Cardiac muscle cell (in vitro differentiated cells and primary cell): ENCODE data around the gene BMAL1. TPM values are rescaled to one million over a fixed set of nuclear protein-coding genes. Genes with fewer than 3 reads are reported as not detected.

ENCODE experiments used
- DNase-seq, 2 donors: peaks; one replicate each; pipeline versions ENCODE4 v3.0.0 to v3.0.0-alpha.2; 2010 to 2017; ENCODE audit warnings: low read depth in 1 of 2, low spot score in 1 of 2
- H3K27ac ChIP-seq: fragments of 200-600 bp; sonication (generic); 2 replicates; pipeline ENCODE4 v1.5.1; 2016
- H3K27me3 ChIP-seq: fragments of 200-600 bp; sonication (generic); 2 replicates; pipeline ENCODE4 v1.6.0; 2016; ENCODE audit warnings: control low read depth
- H3K36me3 ChIP-seq: fragments of 200-600 bp; sonication (generic); 2 replicates; pipeline ENCODE4 v1.5.1; 2016; ENCODE audit warnings: control low read depth
- H3K4me1 ChIP-seq: fragments of 200-600 bp; sonication (generic); 2 replicates; pipeline ENCODE4 v1.8.1; 2017; ENCODE audit warnings: low read depth, mild to moderate bottlenecking, mixed run types
- H3K4me3 ChIP-seq: fragments of 200-600 bp; sonication (generic); 2 replicates; pipeline ENCODE4 v1.5.1; 2016; ENCODE audit warnings: mild to moderate bottlenecking
- H3K9me3 ChIP-seq: fragments of 200-600 bp; sonication (generic); 2 replicates; pipeline ENCODE4 v1.5.1; 2017; ENCODE audit warnings: low read depth, mild to moderate bottlenecking, control low read depth
- polyA plus RNA-seq: library from polyadenylated mRNA; unstranded; fragments of >200 nt; fragmentation: Nextera tagmentation; extraction: Ambion mirVana; gene quantifications from 2 replicates; pipeline ENCODE4 v1.2.1, GENCODE V29; 2016
- total RNA-seq: library from RNA; depleted of rRNA; stranded (reverse); fragments of >200 nt; gene quantifications from 2 replicates; pipeline ENCODE4 v1.2.3, GENCODE V29; 2016
- TF ChIP-seq, protein P1 (sequence below): IDR thresholded peaks from 2 replicates; pipeline ENCODE4 v1.5.1; 2012; ENCODE audit warnings: low read depth, mild to moderate bottlenecking, low read length

Gene BMAL1
- total and polyA plus RNA-seq, 2 experiments from 2014 or later: 3.9 to 12.4 TPM

DNA sequence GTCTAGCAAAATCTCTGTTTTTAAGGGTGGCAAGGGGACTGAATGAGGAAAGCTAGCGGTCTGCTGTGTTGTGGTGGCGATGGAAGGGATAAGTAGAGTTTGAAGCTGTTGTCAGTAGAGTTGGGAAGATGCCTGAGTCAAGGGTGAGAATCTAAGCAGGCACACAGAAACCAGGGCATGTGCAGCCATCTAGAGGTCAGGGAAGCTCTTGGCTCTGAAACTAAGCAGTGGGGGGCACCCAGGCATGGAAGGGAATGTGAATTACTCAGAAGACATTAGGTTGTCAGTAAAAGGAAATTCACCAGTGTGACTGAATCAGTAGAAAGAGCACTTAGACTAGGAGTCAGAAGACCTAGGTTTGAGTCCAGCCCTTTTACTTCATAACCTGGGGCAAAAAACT is 15.4 kb downstream of the BMAL1 start:
- Histone ChIP-seq H3K36me3 (no peaks in the 10 kb centered on the region), H3K9me3 (no peaks in the 10 kb centered on the region), H3K27ac (no peak overlapping the region), H3K4me1 (no peaks in the 10 kb centered on the region), H3K4me3 (no peak overlapping the region), H3K27me3 (no peaks in the 10 kb centered on the region)
- TF ChIP-seq, protein P1, sequence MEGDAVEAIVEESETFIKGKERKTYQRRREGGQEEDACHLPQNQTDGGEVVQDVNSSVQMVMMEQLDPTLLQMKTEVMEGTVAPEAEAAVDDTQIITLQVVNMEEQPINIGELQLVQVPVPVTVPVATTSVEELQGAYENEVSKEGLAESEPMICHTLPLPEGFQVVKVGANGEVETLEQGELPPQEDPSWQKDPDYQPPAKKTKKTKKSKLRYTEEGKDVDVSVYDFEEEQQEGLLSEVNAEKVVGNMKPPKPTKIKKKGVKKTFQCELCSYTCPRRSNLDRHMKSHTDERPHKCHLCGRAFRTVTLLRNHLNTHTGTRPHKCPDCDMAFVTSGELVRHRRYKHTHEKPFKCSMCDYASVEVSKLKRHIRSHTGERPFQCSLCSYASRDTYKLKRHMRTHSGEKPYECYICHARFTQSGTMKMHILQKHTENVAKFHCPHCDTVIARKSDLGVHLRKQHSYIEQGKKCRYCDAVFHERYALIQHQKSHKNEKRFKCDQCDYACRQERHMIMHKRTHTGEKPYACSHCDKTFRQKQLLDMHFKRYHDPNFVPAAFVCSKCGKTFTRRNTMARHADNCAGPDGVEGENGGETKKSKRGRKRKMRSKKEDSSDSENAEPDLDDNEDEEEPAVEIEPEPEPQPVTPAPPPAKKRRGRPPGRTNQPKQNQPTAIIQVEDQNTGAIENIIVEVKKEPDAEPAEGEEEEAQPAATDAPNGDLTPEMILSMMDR: no peak
- no peak for DNase-seq

DNA sequence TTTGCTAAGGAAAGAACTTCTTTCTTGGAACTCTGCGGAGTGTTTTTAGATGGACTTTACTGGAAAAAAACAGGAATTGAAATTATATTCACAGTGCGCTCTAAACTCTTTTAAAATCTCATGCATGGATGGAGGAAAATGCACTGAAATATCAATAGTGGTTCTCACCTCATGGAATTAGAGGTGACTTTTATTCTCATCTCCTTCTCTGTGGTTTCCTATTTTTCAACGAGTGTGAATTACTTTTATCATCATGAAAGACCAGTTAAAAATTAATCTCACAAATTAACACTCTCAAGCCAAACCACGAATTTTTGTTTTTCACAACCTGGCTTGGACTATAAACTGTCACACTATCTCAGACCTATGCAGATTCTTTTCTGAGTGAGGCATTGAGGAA is 16.6 kb downstream of the BMAL1 start:
- Histone ChIP-seq H3K4me1 (no peaks in the 10 kb centered on the region), H3K4me3 (no peak overlapping the region), H3K36me3 (no peaks in the 10 kb centered on the region), H3K27me3 (no peaks in the 10 kb centered on the region), H3K9me3 (no peaks in the 10 kb centered on the region), H3K27ac (no peak overlapping the region)
- TF ChIP-seq, protein P1: no peak
- no peak for DNase-seq

DNA sequence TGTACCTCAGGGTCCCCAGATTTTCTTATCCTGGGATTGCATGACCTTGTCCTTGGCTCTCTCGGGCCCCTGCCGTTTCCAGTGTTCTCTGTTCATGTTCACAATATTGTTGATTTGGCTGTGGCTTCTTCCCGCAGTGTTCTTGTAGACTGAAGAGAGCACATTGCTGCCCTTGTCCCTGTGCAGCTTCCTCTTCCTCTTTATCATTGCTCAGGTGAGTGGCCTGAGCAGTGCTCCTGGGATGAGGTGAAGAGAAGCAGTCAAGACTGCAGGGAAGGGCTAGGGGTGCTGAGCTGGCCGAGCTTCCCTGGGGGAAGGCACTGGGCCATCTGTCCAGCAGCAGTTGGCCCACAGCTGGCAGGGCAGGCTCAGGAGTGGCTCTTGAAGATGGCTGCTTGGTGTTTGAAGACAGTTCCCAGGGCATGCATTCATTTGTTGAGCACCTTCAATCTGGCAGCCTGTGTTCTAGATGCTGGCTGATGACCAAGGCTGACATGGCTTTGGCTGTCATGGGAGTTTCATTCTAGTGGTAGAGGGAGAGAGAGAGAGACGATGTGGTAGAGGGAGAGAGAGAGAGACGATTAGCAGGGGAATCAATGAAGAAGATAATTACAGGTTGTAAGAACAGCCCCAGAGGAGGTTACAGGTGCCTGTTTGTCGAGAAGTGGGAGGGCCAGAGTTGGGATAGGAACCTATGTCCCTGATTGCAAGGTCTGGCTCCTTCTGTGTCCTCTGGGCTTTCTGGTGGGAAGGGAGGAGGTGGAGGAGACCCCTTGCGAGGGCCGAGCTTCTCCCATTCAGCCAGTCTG is 17.4 kb downstream of the BMAL1 start:
- no peaks in the 10 kb centered on the region for H3K27me3 ChIP-seq
- H3K36me3 ChIP-seq: no peaks in the 10 kb centered on the region
- TF ChIP-seq, protein P1: no peak
- DNase-seq: no peak
- no peaks in the 10 kb centered on the region for H3K9me3 ChIP-seq
- no peak overlapping the region for H3K27ac ChIP-seq
- no peak overlapping the region for H3K4me3 ChIP-seq
- H3K4me1 ChIP-seq: no peaks in the 10 kb centered on the region

DNA sequence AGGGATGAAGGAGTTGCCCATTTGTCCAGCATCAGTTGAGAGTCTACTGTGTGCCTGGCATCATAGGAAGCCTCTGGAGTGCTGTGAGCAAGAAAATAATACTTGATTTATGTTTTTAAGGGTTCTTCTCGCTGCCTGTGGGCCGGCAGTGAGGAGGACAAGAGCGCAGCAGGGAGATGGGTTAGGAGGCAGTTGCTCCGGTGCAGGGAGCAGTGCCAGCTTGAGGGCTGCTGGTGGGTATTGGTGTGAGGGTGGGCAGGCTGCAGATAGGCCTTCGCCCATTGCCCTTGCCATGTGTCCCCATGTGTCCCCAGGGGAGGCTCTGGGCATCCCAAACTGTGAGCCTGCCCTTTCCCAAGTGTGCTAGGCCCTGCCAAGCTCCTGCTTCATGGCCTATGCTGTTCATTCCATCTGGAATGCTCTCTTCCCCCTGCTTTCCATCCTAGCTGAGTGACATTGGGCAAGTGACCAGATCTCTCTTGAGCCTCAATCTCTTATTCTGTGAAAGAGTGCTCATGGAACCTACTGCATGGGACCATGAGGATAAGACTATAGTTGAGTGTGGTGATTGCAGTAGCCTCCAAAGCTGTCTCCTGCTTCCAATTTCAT is 19.8 kb downstream of the BMAL1 start:
- no peak overlapping the region for H3K4me3 ChIP-seq
- H3K27ac ChIP-seq: no peak overlapping the region

DNA sequence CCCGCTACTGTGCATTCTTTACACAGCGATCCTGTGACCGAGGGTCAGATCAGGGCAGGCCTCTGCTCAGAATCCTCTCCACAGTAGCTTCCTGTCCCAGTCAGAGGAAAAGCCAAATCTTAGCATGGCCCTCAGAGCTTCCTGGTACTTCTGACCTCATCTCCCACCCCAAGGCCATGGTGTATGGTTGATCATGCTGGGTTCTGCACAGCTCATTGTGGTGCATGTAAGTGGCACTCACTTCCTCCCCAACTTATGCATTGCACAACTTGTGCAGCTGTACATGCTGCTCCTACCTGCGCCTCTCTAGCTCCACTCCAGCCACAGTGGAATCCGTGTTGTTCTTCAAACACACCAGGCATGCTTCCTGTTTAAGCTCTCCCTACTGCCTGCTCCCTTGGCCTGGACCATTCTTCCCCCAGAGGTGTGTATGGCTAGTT is 20.3 kb downstream of the BMAL1 start:
- Histone ChIP-seq H3K4me1 (no peaks in the 10 kb centered on the region), H3K9me3 (no peaks in the 10 kb centered on the region), H3K4me3 (no peak overlapping the region), H3K27ac (no peak overlapping the region), H3K36me3 (no peaks in the 10 kb centered on the region), H3K27me3 (no peaks in the 10 kb centered on the region)
- no peak for DNase-seq
- TF ChIP-seq, protein P1: no peak

More for the DNA sequence above, 19.8 kb downstream of the BMAL1 start:
- TF ChIP-seq, protein P1: no peak
- no peaks in the 10 kb centered on the region for H3K27me3 ChIP-seq
- DNase-seq: no peak
- no peaks in the 10 kb centered on the region for H3K4me1 ChIP-seq
- H3K36me3 ChIP-seq: no peaks in the 10 kb centered on the region
- no peaks in the 10 kb centered on the region for H3K9me3 ChIP-seq
